Sciatic nerve (tissue), 2 donors: ENCODE data around the gene STAB1. TPM values are rescaled to one million over a fixed set of nuclear protein-coding genes. Genes with fewer than 3 reads are reported as not detected.

Source experiments
- ATAC-seq: fragments of 200-7000 bp; cut with Tn5 transposase; one replicate; pipeline ENCODE4 v1.9.1; 2020; ENCODE audit warnings: mild to moderate bottlenecking, moderate library complexity
- DNase-seq: peaks from one replicate; pipeline ENCODE4 v3.0.0-alpha.2; 2020; ENCODE audit warnings: low spot score
- intact Hi-C: fragments of 100-400 bp; cut with DNase I; formaldehyde crosslinking; loops from one replicate; pipeline ENCODE4 v1.14.2; 2022
- total RNA-seq: library from RNA; stranded (reverse); fragmentation: NEBNext Ultra II Directional; extraction: Animal tissue kit (Norgen Biotek cat#: 25700); gene quantifications from one replicate; pipeline ENCODE4 v1.2.1, GENCODE V29; 2021
- donor health status: DM: no; HTN: no; CAD: no.
- donor health status: DM: no; HTN: no; CAD: no.

The STAB1 gene, protein sequence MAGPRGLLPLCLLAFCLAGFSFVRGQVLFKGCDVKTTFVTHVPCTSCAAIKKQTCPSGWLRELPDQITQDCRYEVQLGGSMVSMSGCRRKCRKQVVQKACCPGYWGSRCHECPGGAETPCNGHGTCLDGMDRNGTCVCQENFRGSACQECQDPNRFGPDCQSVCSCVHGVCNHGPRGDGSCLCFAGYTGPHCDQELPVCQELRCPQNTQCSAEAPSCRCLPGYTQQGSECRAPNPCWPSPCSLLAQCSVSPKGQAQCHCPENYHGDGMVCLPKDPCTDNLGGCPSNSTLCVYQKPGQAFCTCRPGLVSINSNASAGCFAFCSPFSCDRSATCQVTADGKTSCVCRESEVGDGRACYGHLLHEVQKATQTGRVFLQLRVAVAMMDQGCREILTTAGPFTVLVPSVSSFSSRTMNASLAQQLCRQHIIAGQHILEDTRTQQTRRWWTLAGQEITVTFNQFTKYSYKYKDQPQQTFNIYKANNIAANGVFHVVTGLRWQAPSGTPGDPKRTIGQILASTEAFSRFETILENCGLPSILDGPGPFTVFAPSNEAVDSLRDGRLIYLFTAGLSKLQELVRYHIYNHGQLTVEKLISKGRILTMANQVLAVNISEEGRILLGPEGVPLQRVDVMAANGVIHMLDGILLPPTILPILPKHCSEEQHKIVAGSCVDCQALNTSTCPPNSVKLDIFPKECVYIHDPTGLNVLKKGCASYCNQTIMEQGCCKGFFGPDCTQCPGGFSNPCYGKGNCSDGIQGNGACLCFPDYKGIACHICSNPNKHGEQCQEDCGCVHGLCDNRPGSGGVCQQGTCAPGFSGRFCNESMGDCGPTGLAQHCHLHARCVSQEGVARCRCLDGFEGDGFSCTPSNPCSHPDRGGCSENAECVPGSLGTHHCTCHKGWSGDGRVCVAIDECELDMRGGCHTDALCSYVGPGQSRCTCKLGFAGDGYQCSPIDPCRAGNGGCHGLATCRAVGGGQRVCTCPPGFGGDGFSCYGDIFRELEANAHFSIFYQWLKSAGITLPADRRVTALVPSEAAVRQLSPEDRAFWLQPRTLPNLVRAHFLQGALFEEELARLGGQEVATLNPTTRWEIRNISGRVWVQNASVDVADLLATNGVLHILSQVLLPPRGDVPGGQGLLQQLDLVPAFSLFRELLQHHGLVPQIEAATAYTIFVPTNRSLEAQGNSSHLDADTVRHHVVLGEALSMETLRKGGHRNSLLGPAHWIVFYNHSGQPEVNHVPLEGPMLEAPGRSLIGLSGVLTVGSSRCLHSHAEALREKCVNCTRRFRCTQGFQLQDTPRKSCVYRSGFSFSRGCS (N-terminal part only)
- 256 TPM for total RNA-seq

DNA sequence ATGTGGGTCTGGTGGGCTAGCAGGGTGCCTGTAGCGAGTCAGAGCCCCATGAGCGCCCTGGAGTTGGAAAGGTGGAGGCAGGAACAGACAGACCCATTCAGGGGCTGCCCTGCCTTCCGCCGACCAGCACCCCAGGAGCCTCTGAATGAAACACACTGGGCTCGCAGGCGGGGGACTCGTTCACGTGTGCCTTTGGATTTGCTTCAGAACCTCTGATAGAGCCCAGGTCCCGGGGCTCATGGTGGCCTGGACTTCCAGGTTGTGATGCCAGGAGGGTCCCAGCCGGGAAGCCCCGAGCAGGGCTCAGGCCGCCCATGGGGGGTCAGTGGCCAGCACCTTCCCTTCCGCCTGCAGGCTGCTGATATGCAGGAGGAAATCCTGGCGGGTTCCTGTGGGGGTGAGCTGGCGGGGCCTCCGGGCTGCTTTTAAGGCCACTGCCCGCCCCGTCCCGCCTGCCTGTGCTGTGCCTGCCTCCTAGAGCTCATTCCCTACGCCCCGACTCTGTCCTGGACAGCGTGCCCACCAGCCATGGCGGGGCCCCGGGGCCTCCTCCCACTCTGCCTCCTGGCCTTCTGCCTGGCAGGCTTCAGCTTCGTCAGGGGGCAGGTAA is at the start of gene STAB1:
STAB1 (plus strand) TSS at position 453 of the 610 bp plus-strand sequence; CDS start at position 529, 76 bp downstream.
- DNase-seq (peak; percentile 74), ATAC-seq (peak; percentile 40)
- intact Hi-C loops: no loop called here

DNA sequence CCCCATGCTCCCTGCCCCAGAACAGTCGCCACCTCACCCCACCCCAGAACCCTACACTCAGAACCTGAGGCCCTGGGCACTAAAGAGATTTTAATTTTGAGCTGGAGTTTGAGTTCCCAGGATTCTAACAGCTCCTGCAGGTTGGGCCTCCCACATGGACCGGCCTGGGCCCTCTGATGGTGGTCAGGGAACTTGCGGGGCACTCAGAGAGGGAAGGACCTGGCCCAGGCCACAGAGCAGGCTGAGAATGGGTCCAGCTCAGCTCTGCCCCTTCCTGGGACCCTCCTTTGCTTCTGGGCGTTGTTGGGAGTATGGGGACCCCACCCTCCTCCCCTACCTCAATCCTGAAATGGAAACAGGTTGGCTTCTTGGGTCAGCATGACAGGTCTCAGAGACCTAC is 49.1 kb upstream of the STAB1 start:
- intact Hi-C loops: no loop called here

GRCh38 chr3:52446631-52447511 is 48.3 kb upstream of the STAB1 start:
- DNase-seq (no peak), ATAC-seq (peak; percentile 65)
- intact Hi-C loops: no loop called here

More for the DNA sequence above, 49.1 kb upstream of the STAB1 start:
- DNase-seq (no peak), ATAC-seq (no peak)

- intact Hi-C loops: no loop called here
- DNase-seq (no peak), ATAC-seq (no peak)
Observed at GRCh38 chr3:52447512-52448355, 47.4 kb upstream of the STAB1 start.

DNA sequence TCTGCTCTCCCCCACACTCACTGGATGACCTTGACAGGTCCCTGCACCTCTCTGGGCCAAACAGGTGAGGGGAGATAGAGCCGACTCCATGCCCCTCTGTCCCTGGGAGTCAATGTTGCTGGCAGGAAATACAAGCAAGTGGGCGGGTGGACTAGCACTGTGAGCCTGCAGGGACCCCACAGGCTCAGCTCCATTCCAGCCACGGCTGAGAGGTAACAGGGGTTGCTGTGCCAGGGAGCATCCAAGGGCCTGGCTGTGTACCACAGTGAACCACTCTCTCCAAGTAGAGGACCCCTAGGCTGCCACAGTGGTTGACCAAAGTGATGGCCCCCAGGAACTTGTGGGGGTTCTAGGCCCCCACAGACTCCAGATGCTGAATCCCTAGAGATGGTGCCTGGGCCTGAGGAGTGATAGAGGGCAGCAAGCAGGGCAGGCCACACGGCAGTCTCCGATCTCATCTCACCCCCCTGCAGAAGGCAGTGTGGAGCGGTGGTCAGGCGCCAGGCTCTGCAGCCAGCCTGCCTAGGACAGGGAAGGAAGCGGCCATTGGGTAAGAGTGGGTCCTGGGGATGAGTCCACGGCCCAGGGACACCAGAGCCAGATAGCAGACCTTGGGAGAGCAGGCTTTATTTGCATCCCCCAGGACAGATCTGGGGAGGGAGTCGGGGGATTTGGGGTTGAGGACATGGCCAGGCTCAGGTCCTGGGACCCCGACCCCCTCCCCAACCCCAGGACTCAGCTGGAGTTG is 44.5 kb upstream of the STAB1 start:
- DNase-seq: no peak
- ATAC-seq: no peak
- intact Hi-C loops: loop anchor here (10.0 kb wide), 1 partner anchor 234 kb away; the partner anchor contains the start of genes GNL3 and PBRM1

DNA sequence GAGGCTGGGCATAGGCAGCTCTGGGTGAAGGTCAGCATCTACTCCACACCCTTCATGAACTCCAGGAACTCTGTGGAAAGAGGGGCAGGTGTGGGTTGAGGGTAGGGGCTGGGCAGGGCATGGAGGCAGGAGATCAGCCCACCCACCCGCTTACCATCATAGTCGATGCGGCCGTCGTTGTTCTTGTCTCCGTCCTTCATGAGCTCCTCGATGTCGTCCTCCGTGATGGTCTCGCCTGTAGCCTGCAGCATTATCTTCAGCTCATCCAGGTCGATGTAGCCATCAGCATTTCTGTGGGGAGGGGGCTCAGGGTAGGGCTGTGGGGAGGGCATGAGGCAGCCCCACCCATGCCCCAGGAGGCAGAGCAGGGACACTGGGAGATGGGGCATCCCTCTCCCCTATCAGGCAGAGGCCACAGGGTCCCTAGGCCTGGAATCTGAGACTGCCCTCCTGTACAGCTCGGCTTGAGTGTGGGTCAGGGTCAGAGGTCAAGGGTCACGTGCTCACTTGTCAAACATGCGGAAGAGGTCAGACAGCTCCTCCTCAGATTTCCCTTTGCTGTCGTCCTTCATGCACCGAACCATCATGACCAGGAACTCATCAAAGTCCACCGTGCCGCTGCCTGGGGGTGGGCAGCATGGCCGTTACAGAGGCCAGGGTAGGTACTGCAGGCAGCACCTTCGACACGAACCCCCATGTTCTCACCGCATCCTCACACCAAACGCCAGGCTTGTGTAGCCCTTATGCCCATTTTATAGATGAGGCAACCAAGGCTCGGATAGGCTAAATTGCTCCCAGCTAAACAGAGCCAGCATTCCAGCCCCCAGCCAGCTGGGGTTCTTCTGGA is 43.7 kb upstream of the STAB1 start:
- no peak for DNase-seq
- no peak for ATAC-seq
- intact Hi-C loops: loop anchor here (10.0 kb wide), 1 partner anchor 233 kb away; the partner anchor contains the start of genes GNL3 and PBRM1

DNA sequence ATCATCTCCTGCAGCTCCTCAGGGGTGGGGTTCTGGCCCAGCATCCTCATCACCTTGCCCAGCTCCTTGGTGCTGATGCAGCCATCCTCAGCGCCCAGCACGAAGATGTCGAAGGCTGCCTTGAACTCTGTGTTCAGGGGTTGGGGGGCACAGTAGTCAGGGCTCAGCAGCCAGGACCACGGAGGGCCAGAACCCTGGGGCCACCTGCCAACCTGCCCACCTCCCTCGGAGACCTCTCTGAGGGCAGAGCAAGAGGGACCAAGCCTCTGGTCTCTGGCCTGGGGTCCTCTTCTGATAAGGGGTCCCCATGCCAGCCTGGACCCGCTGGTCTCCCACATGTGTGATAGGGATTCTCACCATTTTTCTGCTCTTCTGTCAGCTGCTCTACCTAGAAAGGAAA is 43.0 kb upstream of the STAB1 start:
- intact Hi-C loops: loop anchor here (10.0 kb wide), 1 partner anchor 233 kb away; the partner anchor contains the start of genes GNL3 and PBRM1
- ATAC-seq: no peak
- no peak for DNase-seq

- intact Hi-C loops: loop anchor here (10.0 kb wide), 1 partner anchor 232 kb away; the partner anchor contains the start of genes GNL3 and PBRM1
- ATAC-seq: no peak
- DNase-seq: no peak
Observed at GRCh38 chr3:52452570-52453221, 42.4 kb upstream of the STAB1 start.

- intact Hi-C loops: loop anchor here (10.0 kb wide), 1 partner anchor 231 kb away; the partner anchor contains the start of genes GNL3 and PBRM1
- ATAC-seq (no peak), DNase-seq (no peak)
Observed at GRCh38 chr3:52453496-52454249, 41.5 kb upstream of the STAB1 start, which contains the start of gene TNNC1. TSS of gene TNNC1 (minus strand) at chr3:52454041. CDS start at chr3:52454015, 26 bp downstream.

- no peak for DNase-seq
- intact Hi-C loops: loop anchor here (10.0 kb wide), 1 partner anchor 230 kb away; the partner anchor contains the start of genes GNL3 and PBRM1
Observed at GRCh38 chr3:52454250-52454937, 40.7 kb upstream of the STAB1 start.

GRCh38 chr3:52454938-52455282 is 40.2 kb upstream of the STAB1 start:
- DNase-seq (no peak), ATAC-seq (peak; percentile 3)
- intact Hi-C loops: loop anchor here (10.0 kb wide), 1 partner anchor 230 kb away; the partner anchor contains the start of genes GNL3 and PBRM1

More at GRCh38 chr3:52454250-52454937, 40.7 kb upstream of the STAB1 start:
- peak; percentile 5 for ATAC-seq

GRCh38 chr3:52455283-52456168 is 39.6 kb upstream of the STAB1 start, which contains the start of gene NISCH:
TSS of gene NISCH (plus strand) at chr3:52455604. CDS start at chr3:52455642, 38 bp downstream.
- intact Hi-C loops: loop anchor here (10.0 kb wide), 1 partner anchor 229 kb away; the partner anchor contains the start of genes GNL3 and PBRM1
- ATAC-seq (peak; percentile 82), DNase-seq (peak; percentile 95)
